WTC11 (cell line): ENCODE measurements around the gene SLC24A4.

ENCODE experiments used
- ATF2 ChIP-seq: sonication (generic); formaldehyde crosslinking; IDR thresholded peaks from 2 replicates; pipeline ENCODE4 v1.8.1; 2022; ENCODE audit warnings: low read depth, missing genetic modification reagents, borderline replicate concordance
- ATF3 ChIP-seq: sonication (generic); formaldehyde crosslinking; conservative IDR thresholded peaks from 2 replicates; pipeline ENCODE4 v1.8.1; 2022; ENCODE audit warnings: mild to moderate bottlenecking, missing genetic modification reagents
- CBFB ChIP-seq: sonication (generic); formaldehyde crosslinking; IDR thresholded peaks from 2 replicates; pipeline ENCODE4 v1.8.1; 2022; ENCODE audit warnings: mild to moderate bottlenecking, low read depth, missing genetic modification reagents
- CTCF ChIP-seq: fragments of 200-600 bp; IDR thresholded peaks from 2 replicates; pipeline ENCODE4 v1.8.0; 2022; ENCODE audit warnings: antibody characterized with exemption
- FOXK1 ChIP-seq: sonication (generic); formaldehyde crosslinking; IDR thresholded peaks from 2 replicates; pipeline ENCODE4 v1.8.0; 2022; ENCODE audit warnings: mild to moderate bottlenecking, moderate library complexity, missing genetic modification reagents
- FOXP4 ChIP-seq: sonication (generic); formaldehyde crosslinking; IDR thresholded peaks from 2 replicates; pipeline ENCODE4 v1.8.0; 2022; ENCODE audit warnings: mild to moderate bottlenecking, missing genetic modification reagents
- MAX ChIP-seq: sonication (generic); formaldehyde crosslinking; IDR thresholded peaks from 2 replicates; pipeline ENCODE4 v1.8.0; 2022; ENCODE audit warnings: mild to moderate bottlenecking, missing genetic modification reagents
- NFYB ChIP-seq: sonication (generic); formaldehyde crosslinking; conservative IDR thresholded peaks from 2 replicates; pipeline ENCODE4 v1.8.0; 2022; ENCODE audit warnings: low read depth, missing genetic modification reagents
- USF1 ChIP-seq: sonication (generic); formaldehyde crosslinking; IDR thresholded peaks from 2 replicates; pipeline ENCODE4 v1.8.0; 2022; ENCODE audit warnings: mild to moderate bottlenecking, missing genetic modification reagents
- ZNF423 ChIP-seq: fragments of 250-450 bp; sonication (Bioruptor Pico); IDR thresholded peaks from 2 replicates; pipeline ENCODE4 v2.1.2; 2022; ENCODE audit warnings: mild to moderate bottlenecking, moderate library complexity

- TF ChIP-seq CBFB = no peak
- no peak for TF ChIP-seq CTCF
- no peak for TF ChIP-seq ATF2 (CRISPR knock-in tag)
- no peak for TF ChIP-seq MAX (CRISPR knock-in tag)
- TF ChIP-seq FOXK1 (CRISPR knock-in tag) = no peak
- no peak for TF ChIP-seq ZNF423 (CRISPR knock-in tag)
- no peak for TF ChIP-seq USF1
- TF ChIP-seq ATF3 = no peak
- no peak for TF ChIP-seq NFYB (CRISPR knock-in tag)
- TF ChIP-seq FOXP4 = no peak
Measured at GRCh38 chr14:92437729-92438285, 114.8 kb downstream of the SLC24A4 start.
